Measurements from ENCODE around the gene TFEB.
"Not testable (repeated sequence)": the region's sequence is repeated elsewhere in the genome, so short reads cannot be mapped to it uniquely, and the experiment has no call there.

GRCh38 chr6:41766043-41766664 is 30.7 kb upstream of the TFEB start:
- TF ChIP-seq CTCF (IDR thresholded peaks at IDR 0.05; ENCODE audit: low read depth, low read length, missing input control); SP1 (IDR thresholded peaks at IDR 0.05); REST (IDR thresholded peaks at IDR 0.05); JUND (IDR thresholded peaks at IDR 0.05); YY1 (IDR thresholded peaks at IDR 0.05); TAF1 (conservative IDR thresholded peaks at IDR 0.05); RAD21 (IDR thresholded peaks at IDR 0.05); MAX (IDR thresholded peaks at IDR 0.05): not testable (repeated sequence)

Measured in liver (tissue), 3 donors.